Inflammatory macrophage treated with lipopolysaccharide for 4 hours (primary cell): ENCODE data around the gene C1orf74.

Experiments used
- DNase-seq: peaks from one replicate; pipeline ENCODE4 v3.0.0-alpha.2; 2020

Gene C1orf74

GRCh38 chr1:209769171-209769904 is 15.0 kb downstream of the C1orf74 start:
- DNase-seq = peak; percentile 85

GRCh38 chr1:209768354-209768774 is 16.0 kb downstream of the C1orf74 start:
- peak; percentile 53 for DNase-seq

GRCh38 chr1:209767706-209768105 is 16.7 kb downstream of the C1orf74 start:
- DNase-seq = peak; percentile 59

- no peak for DNase-seq
Observed at GRCh38 chr1:209767096-209767495, 17.3 kb downstream of the C1orf74 start.

- peak; percentile 93 for DNase-seq
Observed at GRCh38 chr1:209766051-209766450, 18.3 kb downstream of the C1orf74 start.

- DNase-seq = peak; percentile 89
Observed at GRCh38 chr1:209761011-209761635, 23.2 kb downstream of the C1orf74 start.

GRCh38 chr1:209759829-209760359 is 24.5 kb downstream of the C1orf74 start:
- no peak for DNase-seq

GRCh38 chr1:209758400-209758799 is 26.0 kb downstream of the C1orf74 start:
- no peak for DNase-seq

GRCh38 chr1:209756615-209757445 is 27.5 kb downstream of the C1orf74 start:
- peak; percentile 61 for DNase-seq

GRCh38 chr1:209755926-209756614 is 28.3 kb downstream of the C1orf74 start, which contains the start of gene TRAF3IP3:
Gene TRAF3IP3, plus strand, starts transcription at chr1:209756053. Its CDS starts 3,987 bp downstream, at chr1:209760040.
- DNase-seq = peak; percentile 86

- peak; percentile 41 for DNase-seq
Observed at GRCh38 chr1:209755256-209755655, 29.1 kb downstream of the C1orf74 start.

GRCh38 chr1:209752890-209753289 is 31.5 kb downstream of the C1orf74 start:
- no peak for DNase-seq

- DNase-seq = no peak
Observed at GRCh38 chr1:209751627-209752231, 32.6 kb downstream of the C1orf74 start.

GRCh38 chr1:209749670-209750323 is 34.6 kb downstream of the C1orf74 start:
- no peak for DNase-seq

- no peak for DNase-seq
Observed at GRCh38 chr1:209749205-209749604, 35.2 kb downstream of the C1orf74 start.

- DNase-seq = no peak
Observed at GRCh38 chr1:209748620-209749019, 35.7 kb downstream of the C1orf74 start.

- DNase-seq = peak; percentile 85
Observed at GRCh38 chr1:209747580-209748262, 36.6 kb downstream of the C1orf74 start.

GRCh38 chr1:209746451-209747165 is 37.8 kb downstream of the C1orf74 start:
- no peak for DNase-seq

- no peak for DNase-seq
Observed at GRCh38 chr1:209743145-209743482, 41.2 kb downstream of the C1orf74 start.

- DNase-seq = peak; percentile 65
Observed at GRCh38 chr1:209742409-209743144, 41.8 kb downstream of the C1orf74 start.
